ENCODE data around the gene DGCR6L. TPM values are rescaled to one million over a fixed set of nuclear protein-coding genes. Genes with fewer than 3 reads are reported as not detected.
"Not testable (repeated sequence)": the region's sequence is repeated elsewhere in the genome, so short reads cannot be mapped to it uniquely, and the experiment has no call there.

DGCR6L gene
- total RNA-seq, 1 donor from 2014 or later = 28.1 TPM

- DNase-seq (ENCODE audit: low read depth) = not testable (repeated sequence)
Measured at GRCh38 chr22:20308806-20309650, 10.8 kb downstream of the DGCR6L start.

- DNase-seq (ENCODE audit: low read depth) = not testable (repeated sequence)
Measured at GRCh38 chr22:20307448-20308447, 12.1 kb downstream of the DGCR6L start.

GRCh38 chr22:20306646-20307447 is 13.0 kb downstream of the DGCR6L start:
- DNase-seq (ENCODE audit: low read depth) = not testable (repeated sequence)

DNA sequence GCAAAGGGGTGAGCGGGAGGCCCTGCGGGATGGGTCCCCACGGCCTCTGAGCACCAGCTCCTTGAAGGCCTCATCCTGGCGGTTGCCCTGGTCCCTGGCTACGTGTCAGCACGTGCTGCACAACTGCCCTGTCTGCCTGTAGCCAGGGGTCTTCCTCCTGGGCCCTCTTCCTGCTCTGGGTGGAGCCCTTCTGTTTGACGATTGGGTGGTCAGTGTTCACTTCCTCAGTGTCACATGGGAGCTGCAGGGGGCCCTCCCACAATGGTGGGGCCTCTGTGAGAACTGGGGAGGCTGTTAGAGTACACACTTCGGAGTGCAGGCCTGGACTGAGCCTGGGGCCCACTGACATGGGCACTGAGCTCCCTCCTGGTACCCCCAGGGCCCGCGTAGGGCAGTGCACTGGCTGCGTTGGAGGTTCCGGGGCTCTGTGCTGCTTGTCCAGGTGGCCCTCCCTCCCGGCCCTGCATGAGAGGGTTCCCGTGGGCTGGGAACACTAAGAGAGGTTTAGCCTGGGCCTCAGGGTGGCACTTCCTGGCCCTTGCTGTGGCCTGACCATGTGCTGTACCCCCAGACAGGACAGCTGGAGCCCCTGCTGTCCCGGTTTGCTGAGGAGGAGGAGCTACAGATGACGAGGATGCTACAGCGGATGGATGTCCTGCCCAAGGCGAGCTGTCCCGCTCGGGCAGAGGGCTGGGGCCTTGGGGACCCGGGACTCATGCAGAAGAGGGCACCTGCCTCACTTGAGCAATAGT is 13.8 kb downstream of the DGCR6L start:
- DNase-seq (ENCODE audit: low read depth) = no peak

- not testable (repeated sequence) for DNase-seq (ENCODE audit: low read depth)
Measured at GRCh38 chr22:20305230-20305893, 14.5 kb downstream of the DGCR6L start.

DNA sequence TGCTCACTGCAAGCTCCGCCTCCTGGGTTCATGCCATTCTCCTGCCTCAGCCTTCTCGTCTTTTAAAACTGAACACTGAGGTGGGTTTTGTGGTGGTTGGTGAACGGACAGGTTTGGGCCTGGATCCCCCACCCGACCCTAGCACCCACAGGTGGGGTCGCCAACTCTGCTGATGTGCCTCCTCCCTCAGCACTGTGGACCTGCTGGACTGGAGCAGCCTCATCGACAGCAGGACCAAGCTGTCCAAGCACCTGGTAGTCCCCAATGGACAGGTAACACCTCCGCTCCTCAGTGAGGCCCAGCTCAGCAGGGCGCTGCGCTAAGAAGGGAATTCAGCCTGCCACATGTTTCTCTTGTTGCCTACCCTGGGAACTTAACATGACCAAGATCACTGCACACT is 15.2 kb downstream of the DGCR6L start:
- DNase-seq (ENCODE audit: low read depth) = no peak

GRCh38 chr22:20303229-20303534 is 16.7 kb downstream of the DGCR6L start:
- DNase-seq (ENCODE audit: low read depth) = not testable (repeated sequence)

DNA sequence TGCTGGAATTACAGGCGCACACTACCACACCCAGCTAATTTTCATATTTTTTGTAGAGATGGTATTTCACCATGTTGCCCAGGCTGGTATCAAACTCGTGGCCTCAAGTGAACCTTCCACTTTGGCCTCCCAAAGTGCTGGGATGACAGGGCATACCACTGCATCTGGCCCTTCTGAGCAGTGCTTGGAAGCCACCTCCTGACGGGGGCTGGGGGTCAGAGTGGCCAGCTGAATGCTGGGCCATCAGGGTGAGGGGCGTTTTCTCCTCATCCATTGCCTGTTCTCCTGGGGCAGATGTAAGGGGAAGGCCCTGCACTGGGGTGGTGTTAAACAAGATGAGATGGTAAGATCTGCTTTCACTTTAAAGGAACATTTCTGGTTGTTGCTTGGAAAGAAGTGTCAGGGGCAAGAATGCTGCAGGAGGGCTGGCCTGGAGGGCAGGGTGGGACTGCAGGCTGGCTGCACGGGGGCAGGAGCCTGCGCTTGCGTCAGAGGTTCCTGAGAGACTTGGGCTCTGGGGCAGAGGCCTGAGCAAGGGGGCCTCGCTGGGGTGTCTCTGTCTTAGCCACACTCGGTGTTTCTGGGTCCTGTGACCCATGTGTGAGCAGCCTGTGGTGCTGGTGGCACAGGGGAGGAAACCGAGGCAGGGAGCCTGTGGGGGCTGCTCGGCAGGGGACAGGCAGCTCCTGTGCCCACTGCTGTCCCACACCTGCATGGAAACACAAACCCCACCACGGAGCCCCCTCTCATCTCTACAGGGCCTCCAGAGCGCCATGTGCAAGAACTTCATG is 17.2 kb downstream of the DGCR6L start:
- no peak for DNase-seq (ENCODE audit: low read depth)

DNA sequence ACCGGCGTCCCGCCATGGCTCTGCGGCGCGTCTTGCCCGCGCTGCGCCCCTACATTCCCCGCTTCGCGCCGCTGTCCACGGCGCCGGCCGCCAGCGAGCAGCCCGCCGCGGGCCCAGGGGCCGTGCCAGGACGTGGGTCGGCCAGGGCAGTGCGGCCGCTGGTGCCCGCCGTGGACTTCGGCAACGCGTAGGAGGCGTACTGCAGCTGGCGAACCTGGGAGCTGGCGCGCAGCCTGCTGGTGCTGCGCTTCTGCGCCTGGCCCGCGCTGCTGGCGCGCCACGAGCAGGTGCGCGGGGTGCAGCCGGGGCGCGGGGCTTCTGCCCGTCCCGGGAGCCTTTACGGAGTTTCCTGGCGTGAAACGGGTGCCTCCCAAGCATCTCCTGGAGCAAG is 20.1 kb downstream of the DGCR6L start:
- DNase-seq (ENCODE audit: low read depth) = no peak

DNA sequence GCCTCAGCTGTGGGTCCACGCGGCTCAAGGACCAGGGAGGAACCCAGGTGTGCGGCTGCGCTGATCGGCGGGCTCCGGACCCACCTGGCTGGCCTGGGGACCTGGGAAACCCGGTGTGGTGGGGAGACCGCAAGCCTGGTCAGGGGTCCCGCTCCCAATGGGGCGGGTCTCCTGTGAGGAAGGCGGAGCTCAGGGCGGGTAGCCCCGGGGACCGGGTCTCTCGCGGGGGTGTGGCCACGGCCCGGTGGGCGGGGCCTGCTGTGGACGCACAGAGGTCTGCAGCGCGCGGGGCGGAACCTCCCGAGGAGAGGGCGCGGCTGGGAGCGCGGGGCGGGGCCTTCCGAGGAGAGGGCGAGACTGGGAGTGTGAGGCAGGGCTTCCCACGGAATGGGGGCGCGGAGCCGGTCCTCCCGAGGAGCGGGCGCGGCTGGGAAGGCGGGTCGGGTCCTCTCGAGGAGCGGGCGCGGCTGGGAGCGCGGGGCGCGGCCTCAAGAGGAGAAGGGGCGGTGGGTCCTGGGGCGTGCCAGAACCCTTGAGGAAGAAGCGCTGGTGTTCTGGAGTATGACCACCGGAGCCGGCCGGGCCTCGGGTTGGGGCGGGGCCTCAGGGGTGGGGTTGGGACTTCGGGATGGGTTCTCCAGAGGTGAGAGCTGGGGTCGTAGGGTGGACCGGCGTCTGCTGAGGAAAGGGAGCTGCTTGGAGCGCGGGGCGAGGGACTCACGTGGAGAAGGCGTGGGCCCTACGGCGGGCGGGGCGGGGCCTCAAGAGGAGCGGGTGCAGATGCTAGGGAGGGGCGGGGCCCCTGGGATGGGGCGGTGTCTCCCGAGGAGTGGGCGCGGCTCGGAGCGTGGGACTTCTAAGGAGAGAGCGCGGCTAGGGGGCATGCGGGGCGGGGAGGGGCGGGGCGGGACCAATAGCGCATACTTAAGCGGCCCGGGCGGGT is 20.8 kb downstream of the DGCR6L start:
- no peak for DNase-seq (ENCODE audit: low read depth)

GRCh38 chr22:20298110-20298802 is 21.6 kb downstream of the DGCR6L start:
- DNase-seq (ENCODE audit: low read depth) = no peak

DNA sequence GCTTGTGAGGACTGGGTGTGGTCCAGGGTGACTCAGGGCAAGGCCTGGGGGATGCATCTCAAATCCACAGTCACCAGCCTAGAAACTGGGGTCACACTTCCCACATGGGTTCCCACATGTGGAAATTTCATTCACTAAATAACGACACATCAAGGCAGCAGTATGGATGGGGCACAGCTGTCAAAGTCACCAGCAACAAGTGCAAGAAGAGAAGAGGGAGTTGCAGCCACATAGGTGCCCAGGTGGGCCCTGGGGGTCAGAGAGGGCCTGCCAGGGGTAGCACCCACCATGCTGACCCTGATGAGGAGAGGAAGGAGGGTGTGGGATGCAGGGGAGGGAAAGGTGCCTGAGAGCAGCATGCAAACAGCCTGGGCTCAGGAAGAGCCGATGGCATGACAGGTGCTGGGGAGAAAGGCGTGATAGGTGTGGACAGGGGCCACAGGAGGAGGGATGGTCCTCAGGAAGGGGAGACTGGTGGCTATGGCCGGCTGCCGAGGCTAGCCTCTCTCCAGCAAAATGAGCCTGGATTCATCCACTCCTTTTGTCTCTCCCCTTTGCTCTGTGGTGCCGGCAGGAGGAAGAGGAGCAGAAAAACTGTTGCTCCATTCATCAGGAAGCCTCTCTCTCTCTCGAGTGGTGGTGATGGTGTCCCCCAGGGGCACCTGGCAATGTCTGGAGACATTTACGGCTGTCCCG is 22.3 kb downstream of the DGCR6L start:
- DNase-seq (ENCODE audit: low read depth) = no peak

DNA sequence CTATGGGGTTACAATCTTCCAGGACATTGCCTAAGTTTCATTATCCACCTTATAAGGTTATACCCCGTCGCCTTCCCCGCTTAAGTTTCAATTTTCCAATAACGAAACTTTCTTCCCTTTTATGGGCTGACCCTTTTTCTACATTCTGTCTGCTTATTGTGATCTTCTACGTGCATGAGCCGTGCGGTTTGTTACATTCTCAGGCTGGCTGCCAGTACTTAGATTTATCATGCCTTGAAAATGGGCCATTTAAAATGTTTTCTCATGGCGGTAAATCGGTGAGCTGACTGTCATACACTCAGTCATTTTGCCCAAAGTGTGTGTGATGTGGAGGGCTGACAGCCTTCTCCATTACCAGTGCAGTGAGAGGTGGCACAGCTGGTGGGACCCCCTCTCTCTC is 23.3 kb downstream of the DGCR6L start:
- no peak for DNase-seq (ENCODE audit: low read depth)

DNA sequence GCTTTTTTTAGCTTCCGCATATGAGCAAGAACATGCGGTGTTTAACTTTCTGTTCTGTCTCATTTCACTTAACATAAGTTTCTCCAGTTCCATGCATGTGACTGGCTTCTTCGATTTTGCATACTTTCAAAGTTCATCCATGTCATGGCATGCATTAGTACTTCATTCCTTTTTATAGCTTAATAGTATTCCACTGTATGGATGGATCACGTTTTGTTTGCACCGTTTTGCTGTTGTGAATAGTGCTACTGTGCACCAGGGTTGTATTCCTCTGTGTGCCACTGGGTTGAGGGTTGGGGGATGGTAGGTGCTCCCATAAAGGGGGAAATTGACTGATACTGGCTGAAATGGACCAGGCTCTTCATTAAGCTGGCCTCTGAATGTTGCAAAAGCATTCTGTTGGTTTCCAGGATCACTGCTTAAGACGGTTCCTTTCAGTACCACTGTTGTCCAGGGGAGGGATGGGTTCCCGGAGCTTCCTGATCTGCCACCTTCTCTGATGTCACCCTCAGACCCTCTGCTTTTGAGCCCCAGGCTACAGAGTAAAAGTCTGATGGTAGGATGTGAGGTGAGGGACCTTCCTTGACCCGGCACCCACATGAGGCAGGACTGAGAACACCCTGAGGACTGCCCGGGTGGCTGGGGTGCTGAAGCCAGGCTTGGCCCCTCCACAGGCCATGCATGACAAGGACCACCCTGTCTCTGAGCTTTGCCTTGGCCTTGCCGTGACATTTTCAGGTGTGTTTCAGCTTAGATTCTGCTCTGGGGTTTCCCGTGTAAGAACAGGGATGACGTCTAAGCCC is 24.4 kb downstream of the DGCR6L start:
- no peak for DNase-seq (ENCODE audit: low read depth)

- no peak for DNase-seq (ENCODE audit: low read depth)
Measured at GRCh38 chr22:20292673-20293232, 27.1 kb downstream of the DGCR6L start.

GRCh38 chr22:20292108-20292507 is 27.8 kb downstream of the DGCR6L start:
- DNase-seq (ENCODE audit: low read depth) = no peak
